GM18511 (cell line): Measurements from ENCODE around the gene TNNI2.

Experiments used
- ATAC-seq: cut with Tn5 transposase; IDR thresholded peaks from one replicate; pipeline ENCODE4 v1.9.1; 2021; ENCODE audit warnings: mild to moderate bottlenecking, moderate library complexity; ENCODE audit not compliant: unreplicated experiment

The TNNI2 gene

DNA sequence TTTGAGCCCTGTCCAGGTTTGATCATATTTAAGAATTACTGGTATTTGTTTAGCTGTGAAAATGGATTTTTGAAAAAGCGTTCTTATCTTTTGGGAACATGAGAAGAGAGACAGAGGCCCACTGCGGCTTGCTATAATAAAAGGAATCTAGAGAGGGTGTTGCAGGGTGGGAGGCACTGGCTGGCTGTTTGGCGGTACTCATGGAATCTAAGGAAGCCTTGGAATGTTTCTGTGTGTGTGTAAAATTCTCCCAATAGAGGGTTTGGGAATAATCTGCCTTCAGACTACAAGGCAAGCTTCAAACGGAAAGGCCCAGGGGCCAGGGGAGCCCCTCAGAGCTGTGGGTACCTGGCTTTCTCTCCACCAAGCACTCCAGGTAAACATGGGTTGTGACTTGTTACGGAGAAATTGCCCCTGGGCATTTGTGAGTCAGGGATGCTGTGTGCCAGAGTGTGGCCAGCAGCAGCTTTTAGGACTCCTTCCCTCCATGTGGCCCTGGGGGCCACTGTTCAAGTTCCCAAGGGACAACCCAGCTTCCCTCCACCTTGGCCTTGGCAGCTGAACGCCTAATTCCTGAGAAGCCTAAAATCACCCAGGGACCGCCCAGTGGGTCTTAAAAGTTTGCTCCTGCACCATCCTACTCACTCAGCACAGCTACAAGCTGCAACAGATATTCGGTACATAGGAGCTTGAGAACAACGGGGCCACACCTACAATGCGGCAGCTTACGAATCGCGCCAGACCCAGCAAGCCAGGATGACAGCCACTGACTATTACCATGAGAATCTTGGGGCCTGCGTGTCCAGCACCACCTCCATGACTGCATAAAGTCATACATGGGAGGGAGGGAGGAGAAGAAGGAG lies 18.1 kb upstream of the TNNI2 start:
- ATAC-seq = no peak

DNA sequence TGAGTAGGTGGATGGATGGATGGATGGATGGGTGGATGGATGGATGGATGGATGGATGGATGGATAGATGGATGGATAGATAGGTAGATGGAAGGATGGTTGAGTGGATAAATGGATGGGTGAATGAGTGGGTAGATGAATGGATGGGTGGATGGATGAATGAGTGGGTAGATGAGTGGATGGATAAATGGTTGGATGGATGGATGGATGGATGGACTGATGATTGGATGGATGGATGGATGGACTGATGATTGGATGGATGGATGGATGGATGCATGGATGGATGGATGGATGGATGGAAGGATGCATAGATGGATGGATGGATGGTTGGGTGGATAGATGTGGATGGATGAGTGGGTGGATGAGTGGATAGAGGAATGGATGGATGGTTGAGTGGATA lies 17.2 kb upstream of the TNNI2 start:
- ATAC-seq = no peak

DNA sequence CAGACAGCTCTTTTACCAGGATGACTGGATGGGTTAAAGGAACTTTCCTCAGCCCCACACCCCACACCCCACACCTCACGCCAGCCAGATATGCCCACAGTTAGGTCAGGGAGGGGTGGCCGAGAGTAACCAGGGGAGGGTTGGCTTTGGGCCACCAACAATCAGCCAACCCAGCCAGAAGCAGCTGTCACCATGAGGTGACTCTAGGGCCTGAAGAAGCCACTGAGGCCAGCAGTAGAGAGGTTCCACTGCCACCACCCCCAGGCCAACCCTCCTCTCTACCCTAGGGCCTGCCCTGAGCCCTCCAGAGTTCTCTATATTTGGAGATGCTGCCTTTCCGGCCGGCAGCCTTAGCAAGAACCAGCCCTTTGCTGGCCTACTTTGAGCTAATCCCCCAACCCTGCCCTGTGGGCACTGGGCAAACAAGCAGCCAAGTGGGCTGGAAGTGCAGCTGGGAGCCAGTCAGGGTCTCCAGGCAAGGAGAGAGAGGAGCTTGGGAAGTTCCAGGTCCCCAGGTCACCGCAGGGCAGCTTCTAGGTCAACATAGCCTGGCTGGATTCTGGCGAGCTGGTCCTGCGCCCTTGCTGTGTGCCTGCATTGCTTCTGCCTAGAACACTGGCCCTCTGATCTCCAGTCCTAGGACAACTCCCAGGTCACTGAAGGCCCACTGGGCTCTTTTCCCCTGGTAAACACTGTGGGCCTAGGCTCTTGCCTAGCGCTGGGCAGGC lies 16.0 kb upstream of the TNNI2 start:
- no peak for ATAC-seq

DNA sequence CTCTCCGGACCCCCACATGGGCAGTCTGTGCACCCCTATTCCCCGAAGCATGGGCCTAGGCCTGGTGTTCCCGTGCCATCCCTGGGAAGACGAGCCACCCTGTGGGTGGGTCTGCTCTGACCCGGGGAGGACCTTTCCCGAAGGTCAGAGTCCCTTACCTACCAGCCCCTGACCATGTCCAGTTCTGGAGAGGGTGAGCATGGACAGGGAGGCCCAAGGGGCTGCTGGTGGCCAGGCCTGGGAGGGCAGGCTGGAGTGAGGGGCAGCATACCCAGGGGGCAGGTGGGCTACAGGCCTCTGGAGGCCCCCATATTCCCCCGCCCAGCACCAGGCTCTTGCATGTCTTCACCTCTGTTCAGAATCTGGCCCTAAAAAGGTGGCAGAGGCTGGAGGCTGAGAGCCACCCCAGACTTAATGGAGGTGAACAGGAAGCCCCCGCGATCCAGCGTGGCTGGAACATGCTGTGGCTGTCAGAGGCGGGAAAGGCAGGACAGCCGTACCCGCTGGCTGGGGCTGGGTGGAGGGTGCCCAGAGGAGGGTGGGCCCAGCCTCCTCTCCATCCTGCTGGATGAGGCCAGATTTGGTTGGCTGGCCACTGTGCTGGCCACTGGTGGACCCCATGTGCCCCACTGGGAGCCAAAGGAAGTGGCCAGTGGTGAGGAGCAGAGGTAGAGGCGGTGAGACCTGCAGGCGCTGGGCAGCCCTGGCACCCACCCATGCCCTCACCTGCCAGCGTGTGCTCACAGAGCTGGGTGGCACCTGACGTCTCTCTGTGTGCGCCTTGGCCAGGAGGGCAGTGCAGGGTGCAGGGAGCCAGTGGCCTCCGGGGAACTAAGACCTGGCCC lies 15.2 kb upstream of the TNNI2 start:
- ATAC-seq = no peak

DNA sequence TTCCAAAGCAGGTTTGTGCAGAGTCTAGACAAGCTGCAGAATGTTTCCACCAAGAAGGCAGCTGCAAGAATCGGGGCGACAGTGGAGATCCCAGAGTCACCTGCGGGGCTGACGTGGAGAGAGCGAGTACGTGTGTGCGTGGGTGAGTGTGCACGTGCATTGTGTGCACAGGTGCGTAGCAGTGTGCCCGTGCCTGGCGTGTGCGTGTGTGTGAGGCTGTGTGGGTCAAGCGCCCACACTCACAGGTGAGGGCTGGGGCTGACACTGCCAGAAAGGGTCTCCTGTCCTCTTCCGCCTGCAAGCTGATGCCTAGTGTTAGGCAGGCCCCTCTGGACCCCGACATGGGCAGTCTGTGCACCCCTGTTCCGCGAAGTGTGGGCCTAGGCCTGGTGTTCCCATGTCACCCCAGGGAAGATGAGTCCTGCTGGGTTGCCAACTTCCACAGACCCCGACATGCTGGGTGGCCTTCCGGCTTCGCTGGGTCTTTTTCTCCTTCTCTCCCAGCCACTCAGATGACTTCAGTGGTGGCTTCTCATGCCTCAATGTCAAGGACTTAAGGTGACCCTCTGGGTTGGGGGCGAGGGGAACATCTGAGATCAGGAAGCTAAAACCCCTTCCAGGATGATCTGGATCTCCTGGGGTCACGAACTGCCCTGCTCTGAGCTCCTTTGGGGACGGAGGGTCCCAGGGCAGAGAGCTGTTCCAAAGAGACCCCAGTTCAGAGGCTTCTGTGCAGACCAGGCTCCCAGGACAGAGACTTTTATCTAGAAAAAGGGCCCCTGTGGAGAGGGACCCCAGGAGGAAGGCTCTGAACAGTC lies 14.4 kb upstream of the TNNI2 start:
- ATAC-seq = no peak

DNA sequence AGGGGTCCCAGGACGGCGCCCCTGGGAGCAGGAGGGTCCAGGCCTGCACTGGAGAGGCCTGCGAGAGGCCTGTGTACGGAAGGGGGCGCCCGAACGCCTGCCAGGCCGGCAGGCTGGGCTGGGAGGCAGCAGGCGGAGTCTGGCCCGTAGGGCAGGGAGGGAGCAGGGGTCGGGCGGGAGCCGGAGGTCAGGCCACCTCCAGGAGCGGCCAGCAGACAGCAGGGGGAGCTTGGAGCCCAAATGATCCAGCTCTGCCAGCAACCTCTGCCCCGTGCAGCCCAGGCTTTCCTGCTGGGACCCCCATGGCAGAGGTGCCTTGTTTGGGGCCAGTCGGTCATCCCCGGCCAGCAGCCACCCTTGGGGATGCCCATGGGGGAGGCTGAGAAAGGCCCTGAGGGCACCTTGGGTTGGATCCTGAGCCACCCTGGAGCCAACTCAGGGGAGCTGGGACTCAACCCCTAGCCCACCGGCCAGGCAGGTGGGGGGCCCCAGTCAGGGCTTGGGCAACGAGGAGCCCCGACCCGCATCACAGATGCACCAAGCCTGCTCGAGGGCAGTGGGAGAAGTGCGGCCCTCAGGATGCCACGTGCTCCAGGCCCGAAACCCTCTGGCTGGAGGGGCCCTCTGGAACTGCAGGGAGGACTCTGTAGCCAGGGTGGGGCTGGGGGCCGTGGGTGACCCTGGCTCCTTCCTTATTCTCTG lies 13.6 kb upstream of the TNNI2 start:
- ATAC-seq = no peak

DNA sequence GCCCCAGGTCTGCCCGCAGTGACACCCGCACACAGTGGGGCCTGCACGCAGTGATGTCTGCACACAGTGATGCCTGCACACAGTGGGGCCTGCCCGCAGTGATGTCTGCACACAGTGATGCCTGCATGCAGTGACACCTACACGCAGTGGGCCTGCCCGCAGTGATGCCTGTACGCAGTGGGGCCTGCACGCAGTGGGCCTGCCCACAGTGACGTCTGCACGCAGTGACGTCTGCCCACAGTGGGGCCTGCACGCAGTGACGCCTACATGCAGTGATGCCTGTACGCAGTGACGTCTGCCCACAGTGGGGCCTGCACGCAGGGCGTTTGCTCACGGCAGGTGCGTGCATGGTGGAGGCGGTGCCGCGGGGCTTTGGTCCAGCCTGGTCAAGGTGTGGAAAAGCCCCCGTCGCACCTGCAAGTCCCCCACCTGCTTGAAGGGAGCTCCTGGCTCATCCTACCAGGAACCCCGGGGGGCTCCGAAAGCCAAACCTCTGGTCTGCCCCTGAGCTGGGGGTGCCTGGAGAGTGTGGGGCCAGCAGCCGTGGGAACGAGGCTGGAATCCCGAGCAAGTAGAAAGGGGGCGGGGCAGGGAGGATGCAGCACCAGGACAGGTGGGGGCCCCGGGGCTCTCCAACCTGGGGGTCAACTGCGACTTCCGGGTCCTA lies 12.9 kb upstream of the TNNI2 start:
- ATAC-seq = no peak

DNA sequence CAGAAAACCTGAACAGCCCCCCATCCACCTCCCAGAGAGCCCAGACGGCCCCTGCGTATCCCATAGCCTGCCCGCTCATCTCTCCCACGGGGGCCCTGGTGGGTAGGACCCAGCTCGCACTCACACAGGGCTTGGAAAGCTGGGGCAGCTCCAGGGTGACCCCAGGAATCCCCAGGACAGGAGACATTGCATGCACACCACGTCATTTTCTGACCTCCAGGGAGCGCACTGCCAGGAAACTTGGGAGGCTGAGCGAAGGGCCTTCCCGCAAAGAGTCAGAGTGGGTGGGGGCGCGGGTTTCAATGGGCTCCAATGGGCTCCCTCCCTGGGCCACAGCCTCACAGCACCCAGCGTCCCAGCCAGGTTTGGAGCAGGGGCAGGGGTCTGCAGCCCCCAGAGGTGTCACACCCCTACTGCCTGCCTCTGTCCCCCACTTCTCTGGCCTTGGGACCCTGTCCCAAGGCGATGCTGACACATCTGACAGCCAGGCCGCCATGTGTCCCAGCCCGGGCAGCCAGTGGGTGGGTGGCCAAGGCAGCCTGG lies 12.2 kb upstream of the TNNI2 start:
- ATAC-seq = no peak

DNA sequence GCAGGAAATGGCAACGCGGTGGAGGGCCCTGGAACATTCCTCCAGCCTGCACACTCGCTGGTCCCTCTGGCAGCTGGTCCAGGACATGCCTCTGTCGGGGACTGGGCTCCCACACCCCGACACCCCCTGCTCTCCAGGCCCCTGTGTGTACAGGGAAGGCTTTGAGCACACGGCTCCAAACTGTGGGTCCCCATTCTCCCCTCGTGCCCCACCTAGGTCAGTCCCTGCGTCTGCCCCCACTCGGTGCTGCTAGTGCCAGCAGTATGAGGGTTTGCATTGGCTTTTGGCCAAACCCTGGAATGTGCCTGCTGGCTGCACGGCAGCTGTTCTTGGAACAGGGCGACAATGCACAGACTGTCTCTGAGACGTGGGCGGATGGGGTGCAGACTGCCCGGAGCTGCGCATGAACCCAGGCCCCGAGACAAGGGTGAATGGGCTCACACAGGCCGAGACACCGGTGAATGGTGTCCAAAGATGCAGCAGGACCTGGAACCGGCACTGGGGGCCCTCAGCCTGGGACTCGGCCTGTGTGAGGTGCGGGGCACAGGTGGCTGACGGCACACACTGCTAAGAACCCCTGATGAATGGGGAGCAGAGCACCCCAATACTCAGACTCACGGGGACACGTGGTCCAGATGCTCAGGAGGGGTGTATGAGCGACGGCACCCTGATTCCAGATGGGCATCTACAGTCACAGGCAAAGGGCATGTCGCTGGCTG lies 11.5 kb upstream of the TNNI2 start:
- ATAC-seq = no peak

DNA sequence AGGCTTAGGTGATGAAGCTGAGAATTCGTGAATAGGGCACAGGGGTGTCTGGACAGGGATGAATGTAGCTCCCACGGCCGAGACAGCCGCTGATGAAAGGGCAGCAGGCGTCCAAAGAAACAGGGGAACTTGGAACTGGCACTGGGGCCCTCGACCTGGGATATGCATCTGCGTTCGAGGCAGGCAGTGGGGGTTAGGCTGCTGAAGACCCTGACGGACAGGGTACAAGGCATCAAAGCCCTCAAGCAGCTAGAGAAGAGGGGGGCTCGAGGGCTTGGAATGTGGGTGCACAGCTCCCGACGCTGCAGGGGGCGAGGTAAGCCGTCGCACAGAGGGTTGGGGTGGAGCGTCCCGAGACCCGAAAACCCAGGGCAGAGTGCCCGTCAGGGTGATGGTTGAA lies 10.8 kb upstream of the TNNI2 start:
- no peak for ATAC-seq

DNA sequence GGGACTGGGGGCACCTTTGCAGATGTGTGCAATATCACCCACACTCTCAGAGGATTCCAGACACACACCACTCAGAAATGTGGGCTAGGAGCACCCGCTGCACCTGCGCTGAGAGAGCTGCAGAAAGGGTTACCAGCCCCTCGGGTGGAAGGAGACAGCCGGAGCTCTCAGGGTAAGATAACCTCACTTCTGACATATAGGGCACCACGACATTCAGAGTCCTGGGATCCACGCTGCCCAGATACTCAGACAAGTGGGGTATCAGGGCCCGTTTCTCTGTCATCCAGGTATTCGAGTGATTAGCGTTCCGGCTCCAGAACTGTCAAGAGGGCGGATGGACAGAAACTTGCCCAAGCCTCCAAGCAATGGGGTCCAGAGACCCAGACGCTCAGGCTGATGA lies 10.2 kb upstream of the TNNI2 start:
- ATAC-seq = no peak

DNA sequence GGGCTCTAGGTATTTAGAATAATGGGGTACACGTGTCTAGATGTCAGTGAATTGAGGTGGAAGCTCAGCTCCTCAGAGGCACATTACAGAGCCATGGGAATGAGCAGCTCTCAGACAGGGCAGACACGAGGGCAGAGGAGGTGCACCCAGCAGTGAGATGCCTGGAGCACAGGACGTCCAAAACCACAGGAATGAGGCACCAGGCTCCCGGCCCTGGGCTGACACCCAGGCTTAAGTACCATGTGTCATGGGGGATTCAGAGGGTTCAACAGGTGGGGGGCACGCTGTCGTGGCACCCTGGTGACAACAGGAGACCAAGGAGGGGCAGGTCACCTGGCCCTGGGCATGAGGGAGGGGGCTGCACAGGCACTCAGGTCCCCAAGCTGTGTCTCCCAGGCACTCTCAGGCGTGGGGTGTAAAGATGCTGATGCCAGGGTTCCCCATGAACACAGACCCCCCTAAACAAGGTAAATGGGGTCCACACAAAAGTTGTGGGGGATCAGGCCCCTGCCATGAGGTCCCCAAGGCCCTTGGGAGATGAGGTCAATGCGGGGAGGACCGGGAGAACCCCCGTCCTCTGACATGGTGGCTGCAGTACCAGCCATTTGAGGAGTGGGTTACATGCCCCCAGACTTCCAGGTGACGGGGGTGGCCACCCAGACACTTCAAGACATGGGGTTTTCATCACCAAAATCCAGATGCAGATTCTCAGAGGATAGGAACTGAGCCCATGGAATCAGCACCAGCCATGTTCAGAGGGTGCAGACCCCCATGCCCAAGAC lies 9.6 kb upstream of the TNNI2 start:
- ATAC-seq = no peak

DNA sequence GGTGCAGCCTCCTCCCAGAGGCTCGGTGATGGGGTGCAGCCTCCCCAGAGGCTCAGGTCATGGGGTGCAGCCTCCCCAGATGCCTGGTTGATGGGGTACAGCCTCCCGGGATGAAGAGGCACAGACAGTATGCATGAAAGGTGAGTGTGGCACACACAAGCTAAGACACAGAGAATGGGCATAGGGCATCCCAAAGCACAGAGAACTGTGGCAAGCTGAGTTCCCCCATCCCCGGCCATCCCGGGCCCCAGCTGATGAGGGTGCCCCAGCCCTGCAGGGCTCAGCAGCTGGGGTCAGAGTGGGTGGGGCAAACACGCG lies 8.8 kb upstream of the TNNI2 start:
- no peak for ATAC-seq

DNA sequence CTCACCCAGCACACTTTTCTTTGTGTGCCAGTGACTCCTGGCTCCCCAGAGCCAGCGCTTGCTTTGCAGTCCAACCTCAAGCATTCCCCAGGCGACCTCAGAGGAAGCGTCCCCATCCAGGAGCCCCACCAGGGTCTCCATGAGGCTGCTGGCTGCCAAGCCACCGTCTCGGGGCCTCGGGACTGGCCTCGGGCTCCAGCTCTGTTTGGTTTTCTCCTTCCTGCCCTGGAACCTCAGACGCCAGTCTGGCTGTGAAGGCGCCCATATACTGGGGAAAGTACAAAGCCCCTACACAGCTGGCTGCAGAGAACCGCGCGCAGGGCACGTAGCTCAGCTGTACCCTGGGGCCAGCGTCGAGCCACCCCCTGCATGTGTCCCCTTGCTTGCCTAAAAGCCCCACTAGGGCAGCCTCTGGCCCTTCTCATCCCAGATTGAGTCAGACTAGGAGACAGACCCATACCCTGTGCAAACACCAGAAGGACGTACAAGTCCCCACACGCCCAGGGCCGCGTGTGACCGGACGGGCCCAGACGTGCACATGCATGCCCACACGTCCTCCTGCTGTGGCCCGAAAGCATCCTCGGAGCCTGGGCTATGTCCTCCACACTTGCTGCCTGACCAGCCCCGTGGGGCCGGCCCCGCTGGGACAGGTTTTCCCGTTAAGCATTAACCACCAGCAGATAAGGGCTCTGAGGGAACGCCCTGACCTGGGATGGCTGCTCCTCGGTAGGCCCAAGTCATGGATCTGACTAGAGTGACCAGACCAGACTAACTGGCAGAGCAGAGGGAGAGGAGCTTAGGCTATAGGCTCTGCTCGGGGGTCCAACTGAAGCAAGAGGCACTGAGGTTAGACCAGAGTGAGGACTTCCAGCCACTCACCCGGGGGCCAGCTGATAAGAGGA lies 8.2 kb upstream of the TNNI2 start:
- ATAC-seq = no peak

DNA sequence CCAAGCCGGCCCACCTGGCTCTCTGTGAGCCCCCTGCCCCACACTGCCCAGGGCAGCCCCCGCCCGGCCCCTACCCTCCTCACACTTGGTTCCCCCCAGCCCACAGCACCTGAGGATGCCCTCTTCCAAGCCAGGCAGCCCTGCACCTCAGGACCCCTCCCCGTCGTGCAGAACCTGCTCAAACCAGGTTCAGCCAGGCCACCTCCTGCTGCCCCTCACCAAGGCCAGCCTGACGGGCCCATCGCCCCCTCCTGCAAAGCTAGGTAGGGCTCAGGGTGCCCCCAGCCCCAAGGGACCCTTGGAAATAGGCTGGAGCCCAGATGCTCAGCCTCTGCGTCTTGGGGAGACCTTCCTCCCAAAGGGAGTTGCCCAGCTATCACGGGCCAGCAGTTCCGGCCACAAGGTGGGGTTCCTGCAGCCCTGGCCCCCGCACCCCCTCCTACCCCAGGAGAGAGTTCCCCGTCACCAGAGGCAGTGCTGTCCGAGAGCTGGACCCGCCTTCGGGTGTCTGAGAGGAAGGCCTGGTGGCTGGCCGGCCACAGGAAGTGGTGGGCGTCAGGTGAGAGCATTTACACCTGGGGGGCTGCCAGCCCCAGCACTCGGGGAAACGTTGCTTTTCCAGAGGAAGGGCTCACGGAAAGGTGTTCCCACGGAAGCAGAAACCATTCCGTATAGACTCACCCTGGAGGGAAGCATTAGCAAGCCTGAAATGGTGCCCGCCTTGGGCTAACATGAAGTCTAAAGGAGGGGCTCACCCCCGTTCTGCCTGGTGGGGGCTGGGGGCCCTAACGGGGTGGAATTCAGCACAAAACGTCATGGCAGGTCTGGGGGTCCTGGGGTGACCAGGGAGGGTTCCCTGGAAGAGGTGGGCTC lies 7.2 kb upstream of the TNNI2 start:
- ATAC-seq = no peak
